ENCODE data around the gene BAIAP2L2.

- no peak for TF ChIP-seq CTCF (IDR thresholded peaks at IDR 0.05)
- peak; percentile 79 to 89 for TF ChIP-seq POLR2AphosphoS5 (IDR thresholded peaks at IDR 0.05; ENCODE audit: insufficient read depth in 1 of 2, low read depth in 1 of 2)
- no peak for TF ChIP-seq POLR2A (IDR thresholded peaks at IDR 0.05)
Measured at GRCh38 chr22:38056969-38057891, 53.3 kb downstream of the BAIAP2L2 start, which contains the start of gene PICK1.
